ENCODE results near the gene CFAP97D2. TPM values are rescaled to one million over a fixed set of nuclear protein-coding genes. Genes with fewer than 3 reads are reported as not detected.

The CFAP97D2 gene
- total RNA-seq, 4 donors from 2014 or later = not detected

GRCh38 chr13:114224201-114224600 lies 45.1 kb downstream of the CFAP97D2 start:
- DNase-seq (ENCODE audit: low spot score) = no peak
- ATAC-seq (ENCODE audit: low FRiP score) = no peak
- TF ChIP-seq CTCF (IDR thresholded peaks at IDR 0.05) = no peak

GRCh38 chr13:114225610-114226009 lies 46.6 kb downstream of the CFAP97D2 start:
- DNase-seq (ENCODE audit: low spot score) = no peak
- no peak for ATAC-seq (ENCODE audit: low FRiP score)
- TF ChIP-seq CTCF (IDR thresholded peaks at IDR 0.05) = no peak

- ATAC-seq (ENCODE audit: low FRiP score) (no peak), DNase-seq (ENCODE audit: low spot score) (no peak)
Observed at GRCh38 chr13:114226088-114226487, 47.0 kb downstream of the CFAP97D2 start.

GRCh38 chr13:114226699-114227323 lies 47.8 kb downstream of the CFAP97D2 start:
- TF ChIP-seq CTCF (IDR thresholded peaks at IDR 0.05) = peak in 2 of 3 donors; percentile 76 to 92
- ATAC-seq (ENCODE audit: low FRiP score) (peak; percentile 82), DNase-seq (ENCODE audit: low spot score) (peak; percentile 94)

More at GRCh38 chr13:114226088-114226487, 47.0 kb downstream of the CFAP97D2 start:
- TF ChIP-seq CTCF (IDR thresholded peaks at IDR 0.05) = no peak

GRCh38 chr13:114227528-114227927 lies 48.5 kb downstream of the CFAP97D2 start:
- no peak for DNase-seq (ENCODE audit: low spot score)
- no peak for TF ChIP-seq CTCF (IDR thresholded peaks at IDR 0.05)
- ATAC-seq (ENCODE audit: low FRiP score) = no peak

GRCh38 chr13:114228176-114228575 lies 49.1 kb downstream of the CFAP97D2 start:
- no peak for ATAC-seq (ENCODE audit: low FRiP score)
- no peak for TF ChIP-seq CTCF (IDR thresholded peaks at IDR 0.05)
- DNase-seq (ENCODE audit: low spot score) = no peak

GRCh38 chr13:114229506-114229905 lies 50.4 kb downstream of the CFAP97D2 start:
- TF ChIP-seq CTCF (IDR thresholded peaks at IDR 0.05) = no peak
- DNase-seq (ENCODE audit: low spot score) (no peak), ATAC-seq (ENCODE audit: low FRiP score) (no peak)
